ENCODE data around the gene TKTL1. TPM values are rescaled to one million over a fixed set of nuclear protein-coding genes. Genes with fewer than 3 reads are reported as not detected.

The TKTL1 gene
- total RNA-seq, 3 donors from 2014 or later (not counting 1 experiment from before 2014, with no cell fraction given) = 17.1 to 42.8 (median 28.8) TPM

GRCh38 chrX:154352012-154352401 is 56.4 kb downstream of the TKTL1 start:
- no peaks in the 10 kb centered on the region for H3K27me3 ChIP-seq (ENCODE audit: control insufficient read depth, insufficient read depth, low read length)
- peaks cover 90% of the 10 kb centered on the region for H3K36me3 ChIP-seq (ENCODE audit: control insufficient read depth, insufficient read depth, low read length)
- peaks cover 100% of the 10 kb centered on the region for H3K4me1 ChIP-seq (ENCODE audit: control insufficient read depth, insufficient read depth, low read length)
- no peak for ATAC-seq
- peak overlapping the region; percentile 98 to 100 for H3K27ac Mint-ChIP-seq
- no peak for TF ChIP-seq CTCF (IDR thresholded peaks at IDR 0.05)
- peak in 1 of 2 donors; percentile 18 for DNase-seq
- H3K36me3 Mint-ChIP-seq = no peaks in the 10 kb centered on the region
- peaks cover 29 to 39% of the 10 kb centered on the region in 2 donors for H3K4me1 Mint-ChIP-seq
- intact Hi-C loops (cut with micrococcal nuclease) = no loop called here
- no peaks in the 10 kb centered on the region for H3K27me3 Mint-ChIP-seq (ENCODE audit: low read depth in 2 of 2)
- H3K9me3 ChIP-seq (ENCODE audit: control insufficient read depth, insufficient read depth, low read length) = no peaks in the 10 kb centered on the region
- peak overlapping the region; percentile 71 for H3K4me3 Mint-ChIP-seq
- no peaks in the 10 kb centered on the region for H3K9me3 Mint-ChIP-seq
- H3K27ac ChIP-seq (ENCODE audit: low read length) = peak overlapping the region; percentile 88
- no peak overlapping the region for H3K4me3 ChIP-seq (ENCODE audit: low read length)
- 65% methylated on average over 12 of the region's 14 CpGs for WGBS (ENCODE audit: insufficient coverage)

GRCh38 chrX:154352466-154352865 is 56.9 kb downstream of the TKTL1 start:
- Histone ChIP-seq H3K27ac (ENCODE audit: low read length) (peak overlapping the region; percentile 88), H3K36me3 (ENCODE audit: control insufficient read depth, insufficient read depth, low read length) (peaks cover 94% of the 10 kb centered on the region), H3K4me1 (ENCODE audit: control insufficient read depth, insufficient read depth, low read length) (peaks cover 100% of the 10 kb centered on the region), H3K9me3 (ENCODE audit: control insufficient read depth, insufficient read depth, low read length) (no peaks in the 10 kb centered on the region), H3K4me3 (ENCODE audit: low read length) (no peak overlapping the region), H3K27me3 (ENCODE audit: control insufficient read depth, insufficient read depth, low read length) (no peaks in the 10 kb centered on the region)
- H3K27me3 Mint-ChIP-seq (ENCODE audit: low read depth in 2 of 2) = no peaks in the 10 kb centered on the region
- H3K4me3 Mint-ChIP-seq = peak overlapping the region; percentile 52
- H3K27ac Mint-ChIP-seq = peak overlapping the region; percentile 98 to 100
- 77% methylated on average over 8 of the region's 13 CpGs for WGBS (ENCODE audit: insufficient coverage)
- DNase-seq (peak; percentile 24 to 30), ATAC-seq (peak; percentile 11 to 51 (median 30))
- H3K9me3 Mint-ChIP-seq = no peaks in the 10 kb centered on the region
- intact Hi-C loops (cut with micrococcal nuclease) = no loop called here
- no peak for TF ChIP-seq CTCF (IDR thresholded peaks at IDR 0.05)
- peaks cover 25 to 35% of the 10 kb centered on the region in 2 donors for H3K4me1 Mint-ChIP-seq
- H3K36me3 Mint-ChIP-seq = no peaks in the 10 kb centered on the region

DNA sequence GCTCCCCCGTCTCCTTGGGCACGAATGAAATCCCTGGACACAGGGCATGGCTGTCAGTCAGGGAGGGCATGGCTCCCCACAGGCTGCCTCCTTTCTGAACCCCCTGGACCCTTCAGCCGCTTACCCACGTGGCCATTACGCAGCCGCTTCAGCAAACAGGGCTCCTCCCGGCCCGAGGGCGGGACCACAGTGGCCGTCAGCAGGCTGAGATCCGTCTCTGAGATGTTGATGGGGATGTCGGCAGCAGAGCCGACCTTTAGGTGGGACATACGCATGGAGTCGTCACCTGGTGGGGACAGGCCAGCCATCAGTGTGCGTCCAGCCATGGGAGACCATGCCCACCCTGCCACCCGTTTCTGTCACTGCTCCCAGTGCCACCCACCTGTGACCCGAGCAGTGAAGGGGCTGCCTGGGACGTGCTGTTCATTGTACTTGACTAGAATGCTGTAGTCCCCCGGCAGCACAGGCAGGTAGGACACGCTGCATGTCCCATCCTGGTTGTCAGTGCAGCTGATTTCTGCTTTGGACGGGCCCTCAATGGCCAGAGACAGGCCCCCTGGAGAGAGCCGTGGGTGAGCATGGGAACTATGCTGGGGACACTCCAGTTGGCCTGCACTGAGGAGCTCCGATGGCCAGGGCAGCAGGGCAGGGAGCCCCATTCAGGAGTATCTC is 57.7 kb downstream of the TKTL1 start:
- Mint-ChIP-seq H3K27ac (peak overlapping the region; percentile 60 to 100), H3K4me3 (peak overlapping the region; percentile 25), H3K9me3 (no peaks in the 10 kb centered on the region), H3K27me3 (ENCODE audit: low read depth in 2 of 2) (no peaks in the 10 kb centered on the region), H3K36me3 (no peaks in the 10 kb centered on the region), H3K4me1 (peaks cover 20 to 32% of the 10 kb centered on the region in 2 donors)
- Histone ChIP-seq H3K4me3 (ENCODE audit: low read length) (no peak overlapping the region), H3K27ac (ENCODE audit: low read length) (no peak overlapping the region), H3K9me3 (ENCODE audit: control insufficient read depth, insufficient read depth, low read length) (no peaks in the 10 kb centered on the region), H3K27me3 (ENCODE audit: control insufficient read depth, insufficient read depth, low read length) (no peaks in the 10 kb centered on the region), H3K36me3 (ENCODE audit: control insufficient read depth, insufficient read depth, low read length) (peaks cover 99% of the 10 kb centered on the region), H3K4me1 (ENCODE audit: control insufficient read depth, insufficient read depth, low read length) (peaks cover 100% of the 10 kb centered on the region)
- intact Hi-C loops (cut with micrococcal nuclease) = no loop called here
- TF ChIP-seq CTCF (IDR thresholded peaks at IDR 0.05) = no peak
- 84% methylated on average over 24 of the region's 24 CpGs for WGBS (ENCODE audit: insufficient coverage)
- no peak for ATAC-seq
- peak in 1 of 2 donors; percentile 14 for DNase-seq

DNA sequence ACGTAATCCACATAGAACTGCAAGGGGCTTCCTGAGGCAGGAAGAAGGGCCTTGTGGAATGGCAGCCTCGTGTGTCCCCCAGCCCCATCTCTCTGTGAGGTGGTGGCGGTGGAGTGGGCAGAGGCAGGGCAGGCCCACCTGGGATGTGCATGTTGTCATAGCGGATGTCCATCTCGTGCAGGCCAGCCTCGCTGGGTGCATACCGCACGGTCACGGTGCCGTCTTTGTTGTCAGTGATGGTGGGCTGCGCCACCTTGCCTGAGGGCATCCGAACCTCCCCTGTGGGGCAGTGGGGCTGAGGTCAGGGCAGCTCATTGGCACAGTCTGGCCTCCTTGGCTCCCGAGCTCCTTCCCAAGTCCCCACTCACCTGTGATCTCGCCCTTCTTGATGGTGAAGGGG is 58.4 kb downstream of the TKTL1 start:
- H3K4me1 Mint-ChIP-seq = peaks cover 25 to 31% of the 10 kb centered on the region in 2 donors

More for the DNA sequence above, 58.4 kb downstream of the TKTL1 start:
- no peak for TF ChIP-seq CTCF (IDR thresholded peaks at IDR 0.05)
- peak overlapping the region; percentile 60 to 100 for H3K27ac Mint-ChIP-seq
- H3K27me3 Mint-ChIP-seq (ENCODE audit: low read depth in 2 of 2) = no peaks in the 10 kb centered on the region
- H3K27ac ChIP-seq (ENCODE audit: low read length) = peak overlapping the region; percentile 25
- no peaks in the 10 kb centered on the region for H3K9me3 ChIP-seq (ENCODE audit: control insufficient read depth, insufficient read depth, low read length)
- H3K4me3 Mint-ChIP-seq = no peak overlapping the region
- no peaks in the 10 kb centered on the region for H3K36me3 Mint-ChIP-seq
- peaks cover 100% of the 10 kb centered on the region for H3K4me1 ChIP-seq (ENCODE audit: control insufficient read depth, insufficient read depth, low read length)
- ATAC-seq = no peak
- 89% methylated on average over 12 of the region's 14 CpGs for WGBS (ENCODE audit: insufficient coverage)
- no peak overlapping the region for H3K4me3 ChIP-seq (ENCODE audit: low read length)
- no peaks in the 10 kb centered on the region for H3K27me3 ChIP-seq (ENCODE audit: control insufficient read depth, insufficient read depth, low read length)
- H3K36me3 ChIP-seq (ENCODE audit: control insufficient read depth, insufficient read depth, low read length) = peaks cover 100% of the 10 kb centered on the region
- H3K9me3 Mint-ChIP-seq = no peaks in the 10 kb centered on the region
- intact Hi-C loops (cut with micrococcal nuclease) = no loop called here
- no peak for DNase-seq

All from natural killer cell (primary cell).